ENCODE measurements around the gene ARHGAP24. TPM values are rescaled to one million over a fixed set of nuclear protein-coding genes. Genes with fewer than 3 reads are reported as not detected.

ARHGAP24 gene
- total RNA-seq, 1 donor: 56.6 TPM

GRCh38 chr4:85986266-85986665 lies 511.3 kb downstream of the ARHGAP24 start:
- TF ChIP-seq CTCF (IDR thresholded peaks at IDR 0.05; ENCODE audit: insufficient read depth, low read depth, low read length): no peak
- H3K4me3 ChIP-seq (ENCODE audit: low read depth, low read length): no peak overlapping the region
- DNase-seq (ENCODE audit: low read depth): no peak

- TF ChIP-seq CTCF (IDR thresholded peaks at IDR 0.05; ENCODE audit: insufficient read depth, low read depth, low read length): no peak
- no peak overlapping the region for H3K4me3 ChIP-seq (ENCODE audit: low read depth, low read length)
- no peak for DNase-seq (ENCODE audit: low read depth)
These were observed 518.7 kb downstream of the ARHGAP24 start for GRCh38 chr4:85993641-85994040.

GRCh38 chr4:85994576-85994975 lies 519.6 kb downstream of the ARHGAP24 start:
- DNase-seq (ENCODE audit: low read depth): no peak
- TF ChIP-seq CTCF (IDR thresholded peaks at IDR 0.05; ENCODE audit: insufficient read depth, low read depth, low read length): no peak
- no peak overlapping the region for H3K4me3 ChIP-seq (ENCODE audit: low read depth, low read length)

- no peak for TF ChIP-seq CTCF (IDR thresholded peaks at IDR 0.05; ENCODE audit: insufficient read depth, low read depth, low read length)
- no peak overlapping the region for H3K4me3 ChIP-seq (ENCODE audit: low read depth, low read length)
- DNase-seq (ENCODE audit: low read depth): no peak
These were observed 520.4 kb downstream of the ARHGAP24 start for GRCh38 chr4:85995361-85995760.

GRCh38 chr4:86001591-86001990 lies 526.6 kb downstream of the ARHGAP24 start:
- H3K4me3 ChIP-seq (ENCODE audit: low read depth, low read length): no peak overlapping the region
- no peak for DNase-seq (ENCODE audit: low read depth)
- TF ChIP-seq CTCF (IDR thresholded peaks at IDR 0.05; ENCODE audit: insufficient read depth, low read depth, low read length): no peak

GRCh38 chr4:86004030-86004429 lies 529.1 kb downstream of the ARHGAP24 start:
- no peak for TF ChIP-seq CTCF (IDR thresholded peaks at IDR 0.05; ENCODE audit: insufficient read depth, low read depth, low read length)
- no peak overlapping the region for H3K4me3 ChIP-seq (ENCODE audit: low read depth, low read length)
- DNase-seq (ENCODE audit: low read depth): no peak

GRCh38 chr4:86006057-86006456 lies 531.1 kb downstream of the ARHGAP24 start:
- no peak for DNase-seq (ENCODE audit: low read depth)
- no peak for TF ChIP-seq CTCF (IDR thresholded peaks at IDR 0.05; ENCODE audit: insufficient read depth, low read depth, low read length)
- H3K4me3 ChIP-seq (ENCODE audit: low read depth, low read length): no peak overlapping the region
